Smooth muscle cell (in vitro differentiated cells): Measurements from ENCODE around the gene CD300LB. TPM values are rescaled to one million over a fixed set of nuclear protein-coding genes. Genes with fewer than 3 reads are reported as not detected.

Experiments used
- DNase-seq: peaks from one replicate; lab custom pipeline; 2025; ENCODE audit not compliant: unreplicated experiment; lab: John Stamatoyannopoulos, UW
- H2AFZ ChIP-seq: fragments of 200-600 bp; sonication (generic); 2 replicates; pipeline ENCODE4 v1.6.0; 2016; ENCODE audit warnings: antibody characterized with exemption, low read depth, mild to moderate bottlenecking
- H3F3A ChIP-seq: fragments of 200-600 bp; sonication (generic); 2 replicates; pipeline ENCODE4 v1.6.0; 2017; ENCODE audit warnings: antibody characterized with exemption, low read depth
- H3K27ac ChIP-seq: fragments of 200-600 bp; sonication (generic); 2 replicates; pipeline ENCODE4 v1.5.1; 2016; ENCODE audit warnings: low read depth, mild to moderate bottlenecking
- H3K27me3 ChIP-seq: fragments of 200-600 bp; sonication (generic); 2 replicates; pipeline ENCODE4 v1.6.1; 2016; ENCODE audit warnings: low read depth, mild to moderate bottlenecking
- H3K36me3 ChIP-seq: fragments of 200-600 bp; sonication (generic); 2 replicates; pipeline ENCODE4 v1.5.1; 2016; ENCODE audit warnings: low read depth
- H3K4me1 ChIP-seq: fragments of 200-600 bp; sonication (generic); 2 replicates; pipeline ENCODE4 v1.5.1; 2016; ENCODE audit warnings: low read depth
- H3K4me2 ChIP-seq: fragments of 200-600 bp; sonication (generic); 2 replicates; pipeline ENCODE4 v1.6.0; 2016; ENCODE audit warnings: mild to moderate bottlenecking
- H3K4me3 ChIP-seq: fragments of 200-600 bp; sonication (generic); 2 replicates; pipeline ENCODE4 v1.5.1; 2016; ENCODE audit warnings: mild to moderate bottlenecking
- H3K79me2 ChIP-seq: fragments of 200-600 bp; sonication (generic); 2 replicates; pipeline ENCODE4 v1.6.0; 2016; ENCODE audit warnings: low read depth, mild to moderate bottlenecking
- H3K9ac ChIP-seq: fragments of 200-600 bp; sonication (generic); 2 replicates; pipeline ENCODE4 v1.6.0; 2016; ENCODE audit warnings: low read depth
- H3K9me3 ChIP-seq: fragments of 200-600 bp; sonication (generic); replicated peaks from 2 replicates; pipeline ENCODE4 v1.5.1; 2016; ENCODE audit warnings: low read depth
- H4K20me1 ChIP-seq: fragments of 200-600 bp; sonication (generic); 2 replicates; pipeline ENCODE4 v1.6.0; 2016; ENCODE audit warnings: low read depth
- WGBS: methylation state at CpG from one replicate; pipeline ENCODE4 v1.1.7; 2016; ENCODE audit warnings: low lambda C conversion rate; 5-methylcytosine and 5-hydroxymethylcytosine counted together
- polyA plus RNA-seq: library from polyadenylated mRNA; unstranded; fragments of >200 nt; fragmentation: Nextera tagmentation; extraction: Ambion mirVana; gene quantifications from 2 replicates; pipeline ENCODE4 v1.2.1, GENCODE V29; 2016
- total RNA-seq: library from RNA; depleted of rRNA; stranded (reverse); fragments of >200 nt; gene quantifications from 2 replicates; pipeline ENCODE4 v1.2.3, GENCODE V29; 2014
- TF ChIP-seq, protein P1 (sequence below): fragments of 200-600 bp; sonication (generic); IDR thresholded peaks from 2 replicates; pipeline ENCODE4 v1.5.1; 2017; ENCODE audit warnings: borderline replicate concordance, mild to moderate bottlenecking, antibody characterized with exemption; ENCODE audit not compliant: insufficient read depth, poor library complexity, severe bottlenecking

Gene CD300LB
- total and polyA plus RNA-seq, 2 experiments from 2014 or later = not detected

DNA sequence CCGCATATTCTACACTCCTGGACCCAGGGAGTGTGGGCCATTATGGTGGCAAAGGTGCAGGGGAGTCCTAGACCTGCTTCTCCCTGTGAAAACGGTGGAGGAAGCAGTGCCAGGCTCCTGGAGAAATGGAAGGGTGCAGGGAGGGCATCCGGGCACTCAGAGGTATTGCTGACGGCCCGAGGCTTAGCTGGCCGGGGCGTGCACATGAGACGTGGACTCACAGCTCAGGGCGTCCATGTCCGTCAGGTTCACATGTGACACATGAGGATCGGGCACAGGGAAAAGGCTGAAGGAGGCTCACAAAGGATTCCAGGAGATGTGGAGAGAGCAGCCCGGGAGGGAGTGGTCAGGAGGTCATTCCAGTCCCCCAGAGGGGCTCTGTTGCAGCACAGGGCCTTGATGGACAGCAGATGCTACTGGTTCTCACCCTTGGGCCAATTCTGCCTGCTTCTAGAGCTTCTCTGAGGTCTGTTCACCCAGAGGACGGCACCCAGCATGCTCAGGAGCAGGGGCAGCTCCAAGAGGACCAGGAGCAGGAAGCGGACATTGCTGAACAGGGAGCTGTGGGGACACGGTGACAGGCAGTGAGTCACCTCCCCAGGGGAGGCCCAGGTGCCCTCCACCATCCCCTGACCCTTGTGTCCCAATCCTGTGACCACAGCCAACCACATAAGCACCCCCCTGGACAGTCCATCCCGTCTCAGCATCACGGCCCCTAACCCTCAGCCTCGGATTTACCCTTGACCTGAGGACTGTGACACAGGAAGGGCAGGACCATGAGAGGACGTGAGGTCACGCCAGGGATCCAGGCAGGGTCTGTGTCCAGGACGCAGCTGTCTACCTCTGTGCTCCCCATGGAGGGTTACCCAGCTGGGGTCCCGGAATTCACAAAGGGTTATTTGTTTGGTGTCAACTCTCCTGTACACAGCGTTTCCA is 10.2 kb upstream of the CD300LB start:
- Histone ChIP-seq H3K27me3 (peaks cover 33% of the 10 kb centered on the region), H3K79me2 (no peaks in the 10 kb centered on the region), H3K4me1 (no peaks in the 10 kb centered on the region), H3K4me2 (no peak overlapping the region), H3K9me3 (no peaks in the 10 kb centered on the region), H3F3A (no peaks in the 10 kb centered on the region), H3K9ac (no peak overlapping the region), H2AFZ (no peak overlapping the region), H3K36me3 (no peaks in the 10 kb centered on the region), H3K4me3 (no peak overlapping the region), H4K20me1 (no peaks in the 10 kb centered on the region), H3K27ac (no peak overlapping the region)
- WGBS = 85% methylated on average over 23 of the region's 23 CpGs
- no peak for DNase-seq
- TF ChIP-seq, protein P1, sequence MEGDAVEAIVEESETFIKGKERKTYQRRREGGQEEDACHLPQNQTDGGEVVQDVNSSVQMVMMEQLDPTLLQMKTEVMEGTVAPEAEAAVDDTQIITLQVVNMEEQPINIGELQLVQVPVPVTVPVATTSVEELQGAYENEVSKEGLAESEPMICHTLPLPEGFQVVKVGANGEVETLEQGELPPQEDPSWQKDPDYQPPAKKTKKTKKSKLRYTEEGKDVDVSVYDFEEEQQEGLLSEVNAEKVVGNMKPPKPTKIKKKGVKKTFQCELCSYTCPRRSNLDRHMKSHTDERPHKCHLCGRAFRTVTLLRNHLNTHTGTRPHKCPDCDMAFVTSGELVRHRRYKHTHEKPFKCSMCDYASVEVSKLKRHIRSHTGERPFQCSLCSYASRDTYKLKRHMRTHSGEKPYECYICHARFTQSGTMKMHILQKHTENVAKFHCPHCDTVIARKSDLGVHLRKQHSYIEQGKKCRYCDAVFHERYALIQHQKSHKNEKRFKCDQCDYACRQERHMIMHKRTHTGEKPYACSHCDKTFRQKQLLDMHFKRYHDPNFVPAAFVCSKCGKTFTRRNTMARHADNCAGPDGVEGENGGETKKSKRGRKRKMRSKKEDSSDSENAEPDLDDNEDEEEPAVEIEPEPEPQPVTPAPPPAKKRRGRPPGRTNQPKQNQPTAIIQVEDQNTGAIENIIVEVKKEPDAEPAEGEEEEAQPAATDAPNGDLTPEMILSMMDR = no peak

DNA sequence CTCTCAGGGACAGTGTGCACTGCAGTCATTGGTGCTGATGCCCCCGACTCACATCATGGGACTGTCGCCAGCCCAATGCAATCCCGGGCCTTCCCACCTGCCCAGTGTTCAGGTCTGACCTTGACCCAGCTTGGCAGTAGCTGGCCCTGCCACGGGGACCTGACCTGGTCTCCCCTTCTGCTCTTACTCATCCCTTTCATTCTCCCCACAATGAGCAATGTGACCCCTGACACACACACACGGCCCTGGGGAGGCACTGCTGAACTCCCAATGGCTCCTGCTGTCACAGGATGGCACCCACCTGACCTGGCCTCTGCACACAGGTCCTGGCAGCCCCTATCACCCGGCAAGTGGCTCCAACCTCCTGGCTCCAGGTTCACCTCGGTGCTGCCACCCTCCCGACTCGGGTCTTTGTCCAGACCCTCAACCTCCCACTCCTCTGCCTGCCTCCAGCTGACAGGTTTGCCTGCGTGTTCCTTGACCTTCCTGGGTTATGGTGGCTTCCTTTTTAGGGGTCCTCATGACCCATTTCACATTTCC is 8.1 kb upstream of the CD300LB start:
- Histone ChIP-seq H3K4me2 (no peak overlapping the region), H3K9me3 (no peaks in the 10 kb centered on the region), H3K4me3 (no peak overlapping the region), H3K9ac (no peak overlapping the region), H3F3A (no peaks in the 10 kb centered on the region), H4K20me1 (no peaks in the 10 kb centered on the region), H3K79me2 (no peaks in the 10 kb centered on the region), H2AFZ (no peak overlapping the region), H3K27me3 (peaks cover 34% of the 10 kb centered on the region), H3K4me1 (no peaks in the 10 kb centered on the region), H3K27ac (no peak overlapping the region), H3K36me3 (no peaks in the 10 kb centered on the region)
- 85% methylated on average over 10 of the region's 10 CpGs for WGBS
- DNase-seq = no peak
- TF ChIP-seq, protein P1 = no peak

DNA sequence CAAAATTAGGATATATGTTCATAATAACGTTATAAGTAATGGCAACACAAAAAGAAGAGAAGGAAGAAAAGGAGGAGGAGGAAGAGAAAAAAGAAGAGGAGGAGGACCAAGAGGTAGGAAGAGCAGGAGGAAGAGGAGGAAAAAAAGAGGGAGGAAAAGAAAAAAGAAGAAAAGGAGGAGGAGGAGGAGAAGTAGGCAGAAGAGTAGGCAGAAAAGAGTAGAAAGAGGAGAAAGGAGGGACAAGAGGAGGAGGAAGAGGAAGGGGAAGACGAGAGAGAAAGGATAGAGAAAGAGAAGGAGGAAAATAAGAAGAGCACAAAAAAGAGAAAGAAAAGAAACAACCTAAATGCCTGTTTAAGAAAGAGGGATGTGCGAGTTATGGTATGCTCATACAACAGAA is 5.6 kb upstream of the CD300LB start:
- Histone ChIP-seq H3K9me3 (no peaks in the 10 kb centered on the region), H3K4me2 (no peak overlapping the region), H3F3A (no peaks in the 10 kb centered on the region), H3K79me2 (no peaks in the 10 kb centered on the region), H3K36me3 (no peaks in the 10 kb centered on the region), H2AFZ (no peak overlapping the region), H3K27ac (no peak overlapping the region), H3K9ac (no peak overlapping the region), H4K20me1 (no peaks in the 10 kb centered on the region), H3K4me3 (no peak overlapping the region), H3K4me1 (no peaks in the 10 kb centered on the region), H3K27me3 (peaks cover 34% of the 10 kb centered on the region)
- WGBS = 78% methylated on average over 3 of the region's 3 CpGs
- TF ChIP-seq, protein P1 = no peak
- DNase-seq = no peak
